H9 (cell line): ENCODE measurements around the gene CCDC34. TPM values are rescaled to one million over a fixed set of nuclear protein-coding genes. Genes with fewer than 3 reads are reported as not detected.
"Not testable (repeated sequence)": the region's sequence is repeated elsewhere in the genome, so short reads cannot be mapped to it uniquely, and the experiment has no call there.

Experiments used
- DNase-seq: peaks from one replicate; pipeline ENCODE4 v3.0.0-alpha.2; 2017
- H2AFZ ChIP-seq: one replicate; pipeline ENCODE4 v1.6.1; 2013; ENCODE audit warnings: mild to moderate bottlenecking, low read length, control low read depth, moderate library complexity
- H2AK5ac ChIP-seq: 2 replicates; pipeline ENCODE4 v1.6.1; 2013; ENCODE audit warnings: low read length, control low read depth, mixed read lengths; ENCODE audit not compliant: insufficient read length
- H2BK120ac ChIP-seq: one replicate; pipeline ENCODE4 v1.6.1; 2013; ENCODE audit warnings: low read depth, mild to moderate bottlenecking, low read length, control low read depth, inconsistent platforms; ENCODE audit not compliant: poor library complexity, severe bottlenecking
- H2BK12ac ChIP-seq: 2 replicates; pipeline ENCODE4 v1.6.1; 2013; ENCODE audit warnings: low read length, control low read depth, mixed read lengths, low read depth; ENCODE audit not compliant: insufficient read length
- H2BK15ac ChIP-seq: 2 replicates; pipeline ENCODE4 v1.6.1; 2013; ENCODE audit warnings: low read depth, low read length, control low read depth
- H2BK20ac ChIP-seq: one replicate; pipeline ENCODE4 v1.6.1; 2013; ENCODE audit warnings: low read depth, mild to moderate bottlenecking, low read length, control low read depth, inconsistent platforms; ENCODE audit not compliant: poor library complexity, severe bottlenecking
- H2BK5ac ChIP-seq: 2 replicates; pipeline ENCODE4 v1.6.1; 2013; ENCODE audit warnings: low read length, control low read depth, mixed read lengths; ENCODE audit not compliant: insufficient read length
- H3K14ac ChIP-seq: 2 replicates; pipeline ENCODE4 v1.6.1; 2013; ENCODE audit warnings: low read length, control low read depth; ENCODE audit not compliant: insufficient read depth
- H3K18ac ChIP-seq: 2 replicates; pipeline ENCODE4 v1.6.1; 2013; ENCODE audit warnings: low read depth, mild to moderate bottlenecking, mixed read lengths, low read length, control low read depth; ENCODE audit not compliant: insufficient read length
- H3K23ac ChIP-seq: 2 replicates; pipeline ENCODE4 v1.6.1; 2013; ENCODE audit warnings: low read length, control low read depth, mixed read lengths, low read depth; ENCODE audit not compliant: insufficient read length
- H3K23me2 ChIP-seq: 2 replicates; pipeline ENCODE4 v1.6.1; 2013; ENCODE audit warnings: low read depth, mild to moderate bottlenecking, mixed read lengths, low read length, control low read depth; ENCODE audit not compliant: insufficient read length, poor library complexity, severe bottlenecking
- H3K27ac ChIP-seq: 2 replicates; pipeline ENCODE4 v1.5.1; 2013; ENCODE audit warnings: low read length, control low read depth, mixed read lengths, low read depth; ENCODE audit not compliant: insufficient read length
- H3K27me3 ChIP-seq: 2 replicates; pipeline ENCODE4 v1.6.1; 2013; ENCODE audit warnings: low read length, control low read depth, inconsistent platforms; ENCODE audit not compliant: insufficient read depth
- H3K4ac ChIP-seq: 2 replicates; pipeline ENCODE4 v1.6.1; 2013; ENCODE audit warnings: low read depth, mild to moderate bottlenecking, control low read depth, inconsistent platforms, low read length, moderate library complexity
- H3K4me1 ChIP-seq: 2 replicates; pipeline ENCODE4 v1.6.1; 2013; ENCODE audit warnings: low read length, control low read depth, inconsistent platforms; ENCODE audit not compliant: insufficient read depth
- H3K4me2 ChIP-seq: 2 replicates; pipeline ENCODE4 v1.6.1; 2013; ENCODE audit warnings: low read length, control low read depth, mixed read lengths; ENCODE audit not compliant: insufficient read length, insufficient read depth
- H3K56ac ChIP-seq: 2 replicates; pipeline ENCODE4 v1.6.1; 2013; ENCODE audit warnings: low read depth, mild to moderate bottlenecking, mixed read lengths, low read length, control low read depth; ENCODE audit not compliant: insufficient read length
- H3K79me1 ChIP-seq: 2 replicates; pipeline ENCODE4 v1.6.1; 2013; ENCODE audit warnings: low read depth, mild to moderate bottlenecking, moderate library complexity, low read length, control low read depth, inconsistent platforms; ENCODE audit not compliant: insufficient read depth, poor library complexity, severe bottlenecking
- H3K79me2 ChIP-seq: 2 replicates; pipeline ENCODE4 v1.6.1; 2013; ENCODE audit warnings: low read length, control low read depth, inconsistent platforms; ENCODE audit not compliant: insufficient read depth
- H3K9ac ChIP-seq: 2 replicates; pipeline ENCODE4 v1.6.1; 2013; ENCODE audit warnings: low read length, control low read depth, mixed read lengths; ENCODE audit not compliant: insufficient read length; ENCODE audit errors: extremely low read depth
- H3K9me3 ChIP-seq: one replicate; pipeline ENCODE4 v1.6.1; 2013; ENCODE audit warnings: low read depth, low read length, inconsistent platforms; ENCODE audit not compliant: control insufficient read depth
- H3T11ph ChIP-seq: one replicate; pipeline ENCODE4 v1.6.1; 2013; ENCODE audit warnings: mild to moderate bottlenecking, low read length, control low read depth, inconsistent platforms
- H4K20me1 ChIP-seq: one replicate; pipeline ENCODE4 v1.6.1; 2013; ENCODE audit not compliant: control insufficient read depth, insufficient read length, insufficient read depth
- H4K5ac ChIP-seq: 2 replicates; pipeline ENCODE4 v1.6.1; 2013; ENCODE audit warnings: low read depth, mild to moderate bottlenecking, mixed read lengths, low read length, control low read depth; ENCODE audit not compliant: insufficient read length
- H4K8ac ChIP-seq: replicated peaks from 2 replicates; pipeline ENCODE4 v1.6.1; 2013; ENCODE audit warnings: low read length, control low read depth, mixed read lengths, low read depth; ENCODE audit not compliant: insufficient read length
- H4K91ac ChIP-seq: 2 replicates; pipeline ENCODE4 v1.6.1; 2013; ENCODE audit warnings: low read depth, mild to moderate bottlenecking, moderate library complexity, mixed read lengths, low read length, control low read depth; ENCODE audit not compliant: insufficient read length
- H3K27ac Mint-ChIP-seq, 3 experiments: 2 replicates in 2 of 3; 3 replicates in 1 of 3; pipeline ENCODE4 v1.8.0; 2020 to 2021; ENCODE audit warnings: mixed read lengths in 3 of 3, mild to moderate bottlenecking in 1 of 3, moderate library complexity in 1 of 3
- H3K27me3 Mint-ChIP-seq: 2 replicates; pipeline ENCODE4 v1.8.0; 2021; ENCODE audit warnings: low read depth, mild to moderate bottlenecking, moderate library complexity, mixed read lengths
- H3K36me3 Mint-ChIP-seq, 3 experiments: 2 replicates in 2 of 3; 3 replicates in 1 of 3; pipeline ENCODE4 v1.8.0; 2020 to 2021; ENCODE audit warnings: low read depth in 3 of 3, mixed read lengths in 3 of 3; ENCODE audit not compliant: insufficient read depth in 1 of 3
- H3K4me1 Mint-ChIP-seq, 2 experiments: 2 replicates each; pipeline ENCODE4 v1.8.0; 2020; ENCODE audit warnings: mixed read lengths in 2 of 2
- H3K4me3 Mint-ChIP-seq, 2 experiments: 2 replicates in 1 of 2; 3 replicates in 1 of 2; pipeline ENCODE4 v1.8.0; 2020 to 2021; ENCODE audit warnings: mild to moderate bottlenecking in 2 of 2, mixed read lengths in 2 of 2, moderate library complexity in 1 of 2
- H3K9me3 Mint-ChIP-seq, 2 experiments: 2 replicates in 1 of 2; 3 replicates in 1 of 2; pipeline ENCODE4 v1.8.0; 2020; ENCODE audit warnings: mild to moderate bottlenecking in 2 of 2, mixed read lengths in 2 of 2, moderate library complexity in 1 of 2
- WGBS: extraction: QIAGEN DNeasy Blood & Tissue Kit; methylation state at CpG from one replicate; pipeline ENCODE4 v1.1.7; 2013; ENCODE audit warnings: missing lambda C conversion rate, low lambda C conversion rate, mixed read lengths; ENCODE audit not compliant: insufficient read length; ENCODE audit errors: extremely low coverage; 5-methylcytosine and 5-hydroxymethylcytosine counted together
- total RNA-seq: library from RNA; stranded (reverse); gene quantifications from 2 replicates; pipeline ENCODE4 v1.2.1, GENCODE V29; 2021

The CCDC34 gene
- total RNA-seq, 1 experiment from 2014 or later: 25.2 TPM

DNA sequence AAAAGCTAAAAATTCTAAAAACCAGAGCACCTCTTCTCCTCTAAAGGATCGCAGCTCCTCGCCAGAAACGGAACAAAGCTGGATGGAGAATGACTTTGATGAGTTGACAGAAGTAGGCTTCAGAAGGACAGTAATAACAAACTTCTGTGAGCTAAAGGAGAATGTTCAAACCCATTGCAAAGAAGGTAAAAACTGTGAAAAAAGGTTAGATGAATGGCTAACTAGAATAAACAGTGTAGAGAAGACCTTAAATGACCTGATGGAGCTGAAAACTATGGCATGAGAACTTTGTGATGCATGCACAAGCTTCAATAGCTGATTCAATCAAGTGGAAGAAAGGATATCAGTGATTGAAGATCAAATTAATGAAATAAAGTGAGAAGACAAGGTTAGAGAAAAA is 40.8 kb downstream of the CCDC34 start:
- H3K4me3 Mint-ChIP-seq: not testable (repeated sequence)
- no CpG with 5 or more reads among the region's 3 CpGs for WGBS

DNA sequence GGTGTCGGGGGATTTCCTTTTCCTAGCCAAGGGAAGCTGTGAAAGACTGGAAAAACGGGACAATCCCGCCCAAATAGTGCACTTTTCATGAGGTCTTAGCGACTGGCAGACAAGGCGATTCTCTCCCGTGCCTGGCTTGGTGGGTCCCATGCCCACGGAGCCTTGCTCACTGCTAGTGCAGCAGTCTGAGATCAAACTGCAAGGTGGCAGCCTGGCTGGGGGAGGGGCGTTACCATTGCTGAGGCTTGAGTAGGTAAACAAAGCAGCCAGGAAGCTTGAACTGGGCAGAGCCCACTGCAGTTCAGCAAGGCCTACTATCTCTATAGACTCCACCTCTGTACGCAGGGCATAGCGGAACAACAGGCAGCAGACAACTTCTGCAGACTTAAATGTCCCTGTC is 41.7 kb downstream of the CCDC34 start:
- not testable (repeated sequence) for H4K20me1 ChIP-seq, H3K56ac ChIP-seq, H2BK120ac ChIP-seq, H4K91ac ChIP-seq, H2AK5ac ChIP-seq, H2BK12ac ChIP-seq, H3T11ph ChIP-seq, H3K9ac ChIP-seq, H3K79me2 ChIP-seq, H3K4ac ChIP-seq, H3K23me2 ChIP-seq, H2BK15ac ChIP-seq, H3K27me3 Mint-ChIP-seq, H3K4me1 ChIP-seq, DNase-seq, H3K14ac ChIP-seq, H3K23ac ChIP-seq, H2AFZ ChIP-seq, H3K4me2 ChIP-seq, H3K79me1 ChIP-seq, H4K5ac ChIP-seq, H2BK5ac ChIP-seq, H2BK20ac ChIP-seq, H3K27ac ChIP-seq, H3K18ac ChIP-seq, H4K8ac ChIP-seq, H3K4me3 Mint-ChIP-seq, H3K27me3 ChIP-seq
- Mint-ChIP-seq H3K36me3 (peaks cover 18 to 49% (median 21%) of the 10 kb centered on the region in 3 experiments), H3K4me1 (peaks cover 16 to 22% of the 10 kb centered on the region in 2 experiments), H3K9me3 (peaks cover 28 to 39% of the 10 kb centered on the region in 2 experiments), H3K27ac (peak overlapping the region in 1 of 3 experiments; percentile 82; a peak in 1 of 7 replicates)
- peaks cover 11% of the 10 kb centered on the region for H3K9me3 ChIP-seq
- WGBS: no CpG with 5 or more reads among the region's 10 CpGs

More for the DNA sequence above, 40.8 kb downstream of the CCDC34 start:
- not testable (repeated sequence) for H3K23ac ChIP-seq, H4K20me1 ChIP-seq, H3K4me2 ChIP-seq, H3K27me3 Mint-ChIP-seq, H3K27me3 ChIP-seq, H2AFZ ChIP-seq, H3K14ac ChIP-seq, H4K5ac ChIP-seq, H3K18ac ChIP-seq, H2BK5ac ChIP-seq, H3K79me2 ChIP-seq, H3K23me2 ChIP-seq, H4K8ac ChIP-seq, H4K91ac ChIP-seq, H3K56ac ChIP-seq, H3T11ph ChIP-seq, H3K27ac ChIP-seq, H3K79me1 ChIP-seq, H3K27ac Mint-ChIP-seq, H2AK5ac ChIP-seq, H2BK120ac ChIP-seq, H2BK15ac ChIP-seq, H3K9ac ChIP-seq, DNase-seq, H2BK12ac ChIP-seq, H3K4ac ChIP-seq, H2BK20ac ChIP-seq, H3K4me1 ChIP-seq
- peaks cover 16 to 22% of the 10 kb centered on the region in 2 experiments for H3K4me1 Mint-ChIP-seq
- H3K9me3 Mint-ChIP-seq: peaks cover 32 to 44% of the 10 kb centered on the region in 2 experiments
- H3K36me3 Mint-ChIP-seq: peaks cover 22 to 54% (median 25%) of the 10 kb centered on the region in 3 experiments
- H3K9me3 ChIP-seq: peaks cover 11% of the 10 kb centered on the region
